GOT3 (cell line): ENCODE results near the gene CPED1.
"Not testable (repeated sequence)": the region's sequence is repeated elsewhere in the genome, so short reads cannot be mapped to it uniquely, and the experiment has no call there.

Experiments used
- DNase-seq: peaks from one replicate; lab custom pipeline; 2025; ENCODE audit warnings: mixed read lengths; lab: John Stamatoyannopoulos, UW

Gene CPED1

GRCh38 chr7:121182902-121183301 lies 194.4 kb downstream of the CPED1 start:
- DNase-seq = no peak

- not testable (repeated sequence) for DNase-seq
Observed at GRCh38 chr7:121183883-121184282, 195.4 kb downstream of the CPED1 start.

- no peak for DNase-seq
Observed at GRCh38 chr7:121186746-121187145, 198.2 kb downstream of the CPED1 start.

GRCh38 chr7:121187222-121187621 lies 198.7 kb downstream of the CPED1 start:
- DNase-seq = no peak

GRCh38 chr7:121187676-121188075 lies 199.2 kb downstream of the CPED1 start:
- DNase-seq = no peak

GRCh38 chr7:121192834-121193233 lies 204.3 kb downstream of the CPED1 start:
- no peak for DNase-seq

GRCh38 chr7:121195010-121195409 lies 206.5 kb downstream of the CPED1 start:
- no peak for DNase-seq

- DNase-seq = no peak
Observed at GRCh38 chr7:121195874-121196273, 207.4 kb downstream of the CPED1 start.

- no peak for DNase-seq
Observed at GRCh38 chr7:121196286-121196685, 207.8 kb downstream of the CPED1 start.

GRCh38 chr7:121197455-121197854 lies 208.9 kb downstream of the CPED1 start:
- no peak for DNase-seq

GRCh38 chr7:121198502-121198901 lies 210.0 kb downstream of the CPED1 start:
- DNase-seq = no peak

- DNase-seq = no peak
Observed at GRCh38 chr7:121202125-121202524, 213.6 kb downstream of the CPED1 start.

GRCh38 chr7:121202834-121203233 lies 214.3 kb downstream of the CPED1 start:
- DNase-seq = no peak

GRCh38 chr7:121204537-121204936 lies 216.0 kb downstream of the CPED1 start:
- DNase-seq = no peak

GRCh38 chr7:121205777-121206176 lies 217.3 kb downstream of the CPED1 start:
- DNase-seq = no peak

- DNase-seq = no peak
Observed at GRCh38 chr7:121211253-121211652, 222.7 kb downstream of the CPED1 start.

GRCh38 chr7:121212036-121212435 lies 223.5 kb downstream of the CPED1 start:
- DNase-seq = no peak

- DNase-seq = no peak
Observed at GRCh38 chr7:121214657-121215056, 226.1 kb downstream of the CPED1 start.

GRCh38 chr7:121219026-121219425 lies 230.5 kb downstream of the CPED1 start:
- no peak for DNase-seq

GRCh38 chr7:121221108-121221507 lies 232.6 kb downstream of the CPED1 start:
- not testable (repeated sequence) for DNase-seq

GRCh38 chr7:121228779-121229178 lies 240.3 kb downstream of the CPED1 start:
- DNase-seq = no peak

GRCh38 chr7:121235201-121235600 lies 246.7 kb downstream of the CPED1 start:
- DNase-seq = no peak

GRCh38 chr7:121237601-121238000 lies 249.1 kb downstream of the CPED1 start:
- no peak for DNase-seq

- no peak for DNase-seq
Observed at GRCh38 chr7:121244120-121244870, 255.8 kb downstream of the CPED1 start.
